H1 (cell line): ENCODE measurements around the gene TEX22. TPM values are rescaled to one million over a fixed set of nuclear protein-coding genes. Genes with fewer than 3 reads are reported as not detected.

Experiments
- CTCF ChIA-PET: fragments of 300-600 bp; sonication (Branson Sonifier 250); formaldehyde crosslinking; loops from one replicate; lab custom pipeline; 2021; ENCODE audit not compliant: partially characterized antibody; lab: Charles Lee
- POLR2A ChIA-PET: fragments of 300-600 bp; sonication (Branson Sonifier 250); formaldehyde crosslinking; loops from one replicate; lab custom pipeline; 2021; ENCODE audit warnings: inconsistent platforms; ENCODE audit not compliant: partially characterized antibody; lab: Charles Lee
- DNase-seq, 2 experiments: peaks; one replicate each; pipeline versions ENCODE4 v3.0.0 to v3.0.0-alpha.2; 2010 to 2022; ENCODE audit warnings: low spot score in 2 of 2, low read depth in 1 of 2, mixed read lengths in 1 of 2
- FAIRE-seq: peaks from 2 replicates; lab custom pipeline; 2011; peaks lifted over from hg19 to GRCh38; lab: Jason Lieb, UNC
- H2AFZ ChIP-seq: 2 replicates; pipeline ENCODE4 v1.8.1; 2012; ENCODE audit warnings: low read length, inconsistent platforms
- H2AK5ac ChIP-seq: 2 replicates; pipeline ENCODE4 v1.6.1; 2013; ENCODE audit warnings: low read depth, low read length
- H2BK120ac ChIP-seq: replicated peaks from 2 replicates; pipeline ENCODE3; 2013; ENCODE audit warnings: low read depth, low read length, inconsistent platforms
- H2BK12ac ChIP-seq: 2 replicates; pipeline ENCODE4 v1.6.1; 2013; ENCODE audit warnings: low read depth, low read length
- H2BK15ac ChIP-seq: 2 replicates; pipeline ENCODE4 v1.6.1; 2013; ENCODE audit warnings: low read length
- H2BK20ac ChIP-seq: 2 replicates; pipeline ENCODE4 v1.6.1; 2013; ENCODE audit warnings: low read length
- H2BK5ac ChIP-seq: 2 replicates; pipeline ENCODE4 v1.6.1; 2013; ENCODE audit warnings: low read depth, low read length
- H3K14ac ChIP-seq: 2 replicates; pipeline ENCODE4 v1.6.1; 2013; ENCODE audit warnings: inconsistent platforms; ENCODE audit not compliant: insufficient read length
- H3K18ac ChIP-seq: 2 replicates; pipeline ENCODE4 v1.6.1; 2013; ENCODE audit warnings: low read length; ENCODE audit errors: extremely low read depth
- H3K23ac ChIP-seq: 2 replicates; pipeline ENCODE4 v1.6.1; 2013; ENCODE audit warnings: inconsistent platforms; ENCODE audit not compliant: insufficient read length
- H3K23me2 ChIP-seq: 2 replicates; pipeline ENCODE4 v1.6.1; 2013; ENCODE audit warnings: low read depth, low read length
- H3K27ac ChIP-seq: 2 replicates; pipeline ENCODE4 v1.6.1; 2011; ENCODE audit warnings: low read depth, low read length, inconsistent platforms
- H3K27me3 ChIP-seq, 4 experiments: replicated peaks in 1 of 4; 1 replicate in 1 of 4; 2 replicates in 3 of 4; pipeline versions ENCODE4 v1.6.1 to v1.8.1; 2011 to 2013; ENCODE audit warnings: low read length in 3 of 4, mild to moderate bottlenecking in 3 of 4, inconsistent platforms in 2 of 4, mixed read lengths in 2 of 4, moderate library complexity in 1 of 4; ENCODE audit not compliant: control insufficient read depth in 3 of 4, insufficient read depth in 3 of 4; ENCODE audit errors: extremely low read depth in 1 of 4
- H3K36me3 ChIP-seq, 4 experiments: 2 replicates each; pipeline versions ENCODE4 v1.6.1 to v1.8.1; 2011 to 2013; ENCODE audit warnings: mild to moderate bottlenecking in 4 of 4, low read length in 3 of 4, moderate library complexity in 2 of 4, control low read depth in 1 of 4, inconsistent platforms in 1 of 4; ENCODE audit not compliant: insufficient read depth in 4 of 4, control insufficient read depth in 2 of 4
- H3K4ac ChIP-seq: replicated peaks from 2 replicates; pipeline ENCODE3; 2013; ENCODE audit warnings: low read length, low read depth, mixed read lengths, inconsistent platforms; ENCODE audit not compliant: insufficient read length
- H3K4me1 ChIP-seq, 4 experiments: replicated peaks in 1 of 4; 1 replicate in 1 of 4; 2 replicates in 3 of 4; pipeline versions ENCODE4 v1.6.1 to v1.8.1; 2011 to 2013; ENCODE audit warnings: low read length in 3 of 4, inconsistent platforms in 2 of 4, mixed read lengths in 1 of 4; ENCODE audit not compliant: insufficient read depth in 4 of 4, control insufficient read depth in 3 of 4
- H3K4me2 ChIP-seq, 2 experiments: 2 replicates each; pipeline versions ENCODE4 v1.6.1 to v1.8.1; 2011 to 2013; ENCODE audit warnings: low read depth in 2 of 2, low read length in 2 of 2, control low read depth in 1 of 2, inconsistent platforms in 1 of 2, mild to moderate bottlenecking in 1 of 2; ENCODE audit not compliant: insufficient read depth in 1 of 2
- H3K4me3 ChIP-seq, 4 experiments: fragments of 200-600, 300-600 bp in 1 of 4; sonication (generic), shearing (Covaris generic), sonication (Bioruptor Twin) in 1 of 4; 2 replicates each; pipeline versions ENCODE4 v1.5.1 to v1.8.1; 2011 to 2016; ENCODE audit warnings: low read length in 4 of 4, low read depth in 3 of 4, control low read depth in 2 of 4, inconsistent platforms in 2 of 4, mild to moderate bottlenecking in 2 of 4, mixed read lengths in 1 of 4, moderate library complexity in 1 of 4; ENCODE audit not compliant: insufficient read depth in 2 of 4; ENCODE audit errors: extremely low read depth in 1 of 4
- H3K56ac ChIP-seq: replicated peaks from 2 replicates; pipeline ENCODE3; 2013; ENCODE audit warnings: low read depth, mild to moderate bottlenecking, mixed read lengths, low read length, inconsistent platforms; ENCODE audit not compliant: insufficient read length
- H3K79me1 ChIP-seq: 2 replicates; pipeline ENCODE4 v1.6.1; 2013; ENCODE audit warnings: low read depth, low read length, control low read depth
- H3K79me2 ChIP-seq, 2 experiments: 2 replicates each; pipeline versions ENCODE4 v1.6.1 to v1.8.1; 2012 to 2013; ENCODE audit warnings: low read length in 2 of 2, mild to moderate bottlenecking in 2 of 2, inconsistent platforms in 1 of 2; ENCODE audit not compliant: insufficient read depth in 2 of 2, control insufficient read depth in 1 of 2
- H3K9ac ChIP-seq, 4 experiments: replicated peaks in 1 of 4; 1 replicate in 1 of 4; 2 replicates in 3 of 4; pipeline versions ENCODE4 v1.6.1 to v1.8.1; 2011 to 2013; ENCODE audit warnings: low read depth in 3 of 4, low read length in 3 of 4, control low read depth in 2 of 4, mild to moderate bottlenecking in 2 of 4, moderate library complexity in 2 of 4, inconsistent platforms in 1 of 4; ENCODE audit errors: extremely low read depth in 1 of 4
- H3K9me3 ChIP-seq, 2 experiments: 2 replicates each; pipeline versions ENCODE4 v1.6.1 to v1.8.1; 2012 to 2013; ENCODE audit warnings: mild to moderate bottlenecking in 2 of 2, moderate library complexity in 2 of 2, control low read depth in 1 of 2, inconsistent platforms in 1 of 2, low read depth in 1 of 2, low read length in 1 of 2, mixed read lengths in 1 of 2; ENCODE audit not compliant: insufficient read depth in 2 of 2
- H4K20me1 ChIP-seq, 2 experiments: replicated peaks in 1 of 2; 2 replicates each; pipeline versions ENCODE3 to v1.8.1; 2011 to 2013; ENCODE audit warnings: inconsistent platforms in 2 of 2, low read length in 2 of 2, mild to moderate bottlenecking in 1 of 2; ENCODE audit not compliant: insufficient read depth in 2 of 2, control insufficient read depth in 1 of 2
- H4K5ac ChIP-seq: 2 replicates; pipeline ENCODE4 v1.6.1; 2013; ENCODE audit warnings: low read length, low read depth, mixed read lengths, inconsistent platforms; ENCODE audit not compliant: insufficient read length
- H4K8ac ChIP-seq: 2 replicates; pipeline ENCODE4 v1.8.0; 2013; ENCODE audit warnings: mild to moderate bottlenecking, moderate library complexity, low read length, inconsistent platforms; ENCODE audit not compliant: insufficient read depth; ENCODE audit errors: extremely low read depth
- H4K91ac ChIP-seq: replicated peaks from 2 replicates; pipeline ENCODE3; 2013; ENCODE audit warnings: low read length, mixed read lengths, inconsistent platforms; ENCODE audit not compliant: insufficient read length
- BRCA1 ChIP-seq: IDR thresholded peaks from 2 replicates; pipeline ENCODE4 v1.6.1; 2012; ENCODE audit warnings: low read depth, low read length, improper control_type of control experiment
- EZH2 ChIP-seq: fragments of 200-600 bp; sonication (generic); IDR thresholded peaks from 2 replicates; pipeline ENCODE4 v1.7.1; 2012; ENCODE audit warnings: low read depth, mild to moderate bottlenecking, moderate library complexity, low read length, inconsistent platforms; ENCODE audit not compliant: severe bottlenecking
- FOSL1 ChIP-seq: IDR thresholded peaks from 2 replicates; pipeline ENCODE4 v1.6.1; 2011; ENCODE audit warnings: mild to moderate bottlenecking, low read depth, low read length, moderate library complexity; ENCODE audit not compliant: insufficient read depth
- NRF1 ChIP-seq: IDR thresholded peaks from 2 replicates; pipeline ENCODE4 v1.6.1; 2011; ENCODE audit warnings: mild to moderate bottlenecking, low read depth, low read length, improper control_type of control experiment
- SIRT6 ChIP-seq: IDR thresholded peaks from one replicate; pipeline ENCODE4 v1.7.1; 2012; ENCODE audit warnings: low read length, inconsistent platforms
- WGBS, 2 experiments: shearing (Covaris generic) in 1 of 2; methylation state at CpG; one replicate each; pipeline versions ENCODE4 v1.1.6 to v1.1.7; 2013 to 2015; ENCODE audit warnings: low lambda C conversion rate in 2 of 2, mixed read lengths in 2 of 2, inconsistent platforms in 1 of 2, low coverage in 1 of 2, missing lambda C conversion rate in 1 of 2; ENCODE audit not compliant: insufficient replicate concordance in 2 of 2, insufficient coverage in 1 of 2, insufficient read length in 1 of 2; ENCODE audit errors: extremely low coverage in 1 of 2, missing lambda C conversion rate in 1 of 2; 5-methylcytosine and 5-hydroxymethylcytosine counted together
- polyA plus RNA-seq, 7 experiments: library from polyadenylated mRNA; depleted of rRNA in 3 of 7; stranded (reverse) in 5 of 7; unstranded in 2 of 7; fragments of >200 nt in 5 of 7; fragments of 200-250 nt in 2 of 7; gene quantifications; 1 replicate in 5 of 7; 2 replicates in 1 of 7; 4 replicates in 1 of 7; pipeline versions ENCODE4 v1.2.1 to v1.2.3, GENCODE V29; 2011 to 2013; ENCODE audit warnings: missing spikeins in 2 of 7, mixed read lengths in 2 of 7
- total RNA-seq: library from RNA; stranded (reverse); fragmentation: NEBNext Ultra II Directional; extraction: Animal tissue kit (Norgen Biotek cat#: 25700); gene quantifications from 2 replicates; pipeline ENCODE4 v1.2.1, GENCODE V29; 2021

The TEX22 gene
- total and polyA plus RNA-seq, 2 of the 8 experiments (the other 6 are each of a cell fraction or from before 2014, with no cell fraction given), result 0.24 to 0.39 TPM

DNA sequence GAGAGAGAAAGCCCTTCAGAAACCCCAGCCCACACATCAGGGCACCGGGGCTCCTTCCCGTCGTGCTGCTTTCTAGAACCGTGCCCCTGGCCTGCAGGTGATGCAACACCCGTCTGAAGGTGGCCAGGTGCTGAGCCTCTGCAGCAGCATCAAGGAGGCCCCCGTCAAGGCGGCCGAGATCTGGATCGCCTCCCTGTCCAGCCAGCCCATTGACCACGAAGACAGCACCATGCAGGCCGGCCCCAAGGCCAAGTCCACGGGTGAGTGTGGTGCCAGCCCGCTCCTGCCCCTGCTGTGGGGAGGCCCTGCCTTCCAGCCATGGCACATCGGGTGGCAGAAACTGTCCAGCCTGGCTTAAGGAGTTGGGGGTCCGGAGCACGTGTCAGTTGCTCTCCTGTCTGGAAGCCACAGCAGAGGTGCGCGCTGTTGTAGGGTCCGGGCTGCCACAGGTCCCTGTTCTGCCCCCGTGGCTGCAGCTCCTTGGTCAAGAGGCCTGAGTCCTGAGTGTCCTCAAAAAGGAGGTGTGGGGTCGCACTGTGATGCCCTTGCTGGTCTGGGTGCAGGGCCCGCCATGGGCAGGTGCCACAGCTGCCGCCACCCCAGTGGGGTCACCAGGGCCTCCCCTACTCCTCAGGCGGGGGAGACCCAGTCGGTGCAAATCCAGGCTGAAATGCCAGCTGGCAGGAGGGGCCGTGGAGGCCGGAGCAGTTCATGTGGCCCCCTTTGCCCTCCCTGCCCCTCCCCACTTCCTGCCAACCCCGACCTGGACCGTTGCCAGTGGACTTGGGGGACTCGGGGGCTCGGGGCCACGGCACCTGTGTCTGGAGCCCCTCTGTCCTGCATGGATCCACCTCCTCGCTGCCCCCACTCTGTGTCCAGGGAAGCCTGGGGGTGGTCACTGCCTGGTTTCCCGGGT lies 31.0 kb upstream of the TEX22 start:
- CTCF ChIA-PET, result interaction anchor here (1.3 to 1.4 kb wide), 2 partner anchors 12 to 15 kb away, joined by 3 read pairs; no protein-coding TSS in a partner anchor
- Histone ChIP-seq H3K23me2 (no peaks in the 10 kb centered on the region), H3K9ac (no peak overlapping the region), H4K91ac (no peak overlapping the region), H4K5ac (no peak overlapping the region), H3K79me2 (no peaks in the 10 kb centered on the region), H3K14ac (no peak overlapping the region), H3K4me2 (no peak overlapping the region), H2AFZ (no peak overlapping the region), H3K4ac (no peak overlapping the region), H3K4me3 (no peak overlapping the region), H4K8ac (no peak overlapping the region), H3K36me3 (peaks cover 0 to 4% (median 0%) of the 10 kb centered on the region in 4 experiments; a peak in 1 of 8 replicates), H3K56ac (no peak overlapping the region), H3K23ac (no peak overlapping the region), H2BK20ac (no peak overlapping the region), H2BK120ac (no peak overlapping the region), H2AK5ac (no peak overlapping the region), H2BK15ac (no peak overlapping the region), H3K27me3 (no peaks in the 10 kb centered on the region; a peak in 1 of 7 replicates), H3K79me1 (no peaks in the 10 kb centered on the region), H2BK12ac (no peak overlapping the region), H3K4me1 (no peaks in the 10 kb centered on the region), H3K27ac (no peak overlapping the region), H3K18ac (no peak overlapping the region), H2BK5ac (no peak overlapping the region), H3K9me3 (no peaks in the 10 kb centered on the region), H4K20me1 (peaks cover 2 to 3% of the 10 kb centered on the region in 2 experiments)
- 90% methylated on average over 30 of the region's 34 CpGs; no CpG with 5 or more reads in 1 of the 2 experiments for WGBS, 2 experiments
- TF ChIP-seq FOSL1 (no peak), BRCA1 (no peak), EZH2 (no peak), NRF1 (no peak), SIRT6 (no peak)
- FAIRE-seq, result no peak
- DNase-seq, result no peak
- POLR2A ChIA-PET, result no interaction called here
